ENCODE measurements around the gene LRIF1. TPM values are rescaled to one million over a fixed set of nuclear protein-coding genes. Genes with fewer than 3 reads are reported as not detected.

LRIF1 gene
- total and polyA plus RNA-seq, 10 of the 15 experiments (the other 5 are each of a cell fraction or from before 2014, with no cell fraction given) = 9.7 to 20.3 (median 15.8) TPM

DNA sequence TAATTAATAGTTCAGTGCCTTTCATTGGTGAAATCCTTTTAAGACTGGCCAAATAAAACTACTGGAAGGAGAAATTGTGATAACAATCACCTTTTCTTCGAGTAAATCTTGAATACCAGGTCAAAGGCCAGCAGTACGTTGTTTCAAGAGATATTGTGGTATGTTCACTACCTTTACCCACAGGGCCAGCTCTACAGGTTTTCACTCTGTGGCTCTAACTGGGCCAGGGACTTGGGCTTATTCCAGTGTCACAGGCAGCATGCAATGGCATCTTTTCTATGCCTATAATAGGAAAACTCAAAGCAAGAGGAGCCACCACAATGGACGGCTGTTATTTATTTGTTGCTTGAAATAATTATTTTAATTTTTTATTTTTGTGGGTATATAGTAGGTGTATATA, 26.8 kb upstream of the LRIF1 start:
- no peak for DNase-seq (ENCODE audit: low read depth, low spot score)
- Histone ChIP-seq H4K20me1 (ENCODE audit: control insufficient read depth, insufficient read depth) (no peaks in the 10 kb centered on the region), H3K4me1 (ENCODE audit: control insufficient read depth, insufficient read depth, low read length) (no peaks in the 10 kb centered on the region), H3K4me3 (no peak overlapping the region), H3K27me3 (replicated peaks in 1 of 2; ENCODE audit: control insufficient read depth in 2 of 2, insufficient read depth in 2 of 2, low read length in 1 of 2) (no peaks in the 10 kb centered on the region), H3K36me3 (ENCODE audit: control insufficient read depth in 2 of 2, insufficient read depth in 2 of 2, low read length in 1 of 2) (no peaks in the 10 kb centered on the region), H3K9me3 (replicated peaks; ENCODE audit: control insufficient read depth, insufficient read depth, low read length) (no peaks in the 10 kb centered on the region; the same call in 2 of the 3 replicates), H3K9ac (ENCODE audit: control insufficient read depth, insufficient read depth, low read length) (no peak overlapping the region), H3K79me2 (ENCODE audit: control insufficient read depth, insufficient read depth, low read length) (no peaks in the 10 kb centered on the region), H3K4me2 (ENCODE audit: control insufficient read depth, insufficient read depth) (no peak overlapping the region), H2AFZ (ENCODE audit: control insufficient read depth, low read depth, low read length) (no peak overlapping the region), H3K27ac (ENCODE audit: control insufficient read depth, insufficient read depth) (no peak overlapping the region)
- intact Hi-C loops (cut with micrococcal nuclease; ENCODE audit: unreplicated experiment) (loop anchor here (10.0 kb wide), 1 partner anchor 366 kb away; no protein-coding TSS in a partner anchor), in situ Hi-C loops (cut with MboI) (loop anchor here (5.0 kb wide), 1 partner anchor 208 kb away; no protein-coding TSS in a partner anchor)
- ChIA-PET RAD21 (ENCODE audit: unreplicated experiment) (no interaction called here), SMC1A (ENCODE audit: uncharacterized antibody, unreplicated experiment) (no interaction called here), POLR2A (no interaction called here), CTCF (interaction anchor here (1.4 to 6.2 kb wide), 3 partner anchors 54 to 208 kb away, joined by 3 to 68 read pairs (median 26); no protein-coding TSS in a partner anchor)
- no peak for FAIRE-seq
- no peak for ATAC-seq
- no TSS peak for BruUV-seq (replicated peaks)
- WGBS (ENCODE audit: insufficient coverage, insufficient replicate concordance, low lambda C conversion rate, missing lambda C conversion rate) = 69% methylated on average over 3 of the region's 3 CpGs
- TF ChIP-seq BCL11A (IDR thresholded peaks at IDR 0.05; ENCODE audit: low read depth, low read length) = no peak
- TF ChIP-seq SIX5 (IDR thresholded peaks at IDR 0.05; ENCODE audit: low read depth, low read length, severe bottlenecking) = no peak
- no peak for TF ChIP-seq RUNX3 (IDR thresholded peaks at IDR 0.05; ENCODE audit: low read length)

DNA sequence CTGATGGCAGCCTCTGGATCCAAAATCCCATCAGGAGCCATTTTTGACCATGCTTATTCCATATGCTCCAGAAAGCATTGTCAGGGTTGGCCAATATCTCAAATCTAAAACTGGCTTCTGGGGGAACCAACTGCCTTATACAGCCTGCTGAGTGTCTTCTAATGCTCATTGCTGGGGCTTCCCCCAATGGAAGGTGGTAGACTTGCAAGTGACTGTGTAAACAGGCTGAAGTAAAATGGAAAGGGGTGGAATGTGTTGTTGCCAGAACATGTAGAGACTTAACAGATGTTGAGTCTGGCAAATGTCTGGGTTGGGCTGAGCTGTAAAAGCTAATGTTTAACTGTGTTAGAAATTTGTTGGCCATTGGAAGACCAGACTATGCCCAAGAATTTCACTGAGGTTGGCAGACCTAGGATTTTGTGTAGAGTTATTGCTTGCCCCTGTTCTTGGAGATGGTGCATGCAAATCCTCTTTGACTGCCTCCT, 22.7 kb upstream of the LRIF1 start:
- Histone ChIP-seq H3K36me3 (ENCODE audit: control insufficient read depth in 2 of 2, insufficient read depth in 2 of 2, low read length in 1 of 2) (no peaks in the 10 kb centered on the region), H2AFZ (ENCODE audit: control insufficient read depth, low read depth, low read length) (no peak overlapping the region), H3K4me3 (no peak overlapping the region), H3K4me2 (ENCODE audit: control insufficient read depth, insufficient read depth) (no peak overlapping the region), H3K27ac (ENCODE audit: control insufficient read depth, insufficient read depth) (no peak overlapping the region), H3K4me1 (ENCODE audit: control insufficient read depth, insufficient read depth, low read length) (no peaks in the 10 kb centered on the region), H3K9me3 (replicated peaks; ENCODE audit: control insufficient read depth, insufficient read depth, low read length) (no peaks in the 10 kb centered on the region; the same call in 2 of the 3 replicates), H4K20me1 (ENCODE audit: control insufficient read depth, insufficient read depth) (no peaks in the 10 kb centered on the region), H3K79me2 (ENCODE audit: control insufficient read depth, insufficient read depth, low read length) (no peaks in the 10 kb centered on the region), H3K9ac (ENCODE audit: control insufficient read depth, insufficient read depth, low read length) (no peak overlapping the region), H3K27me3 (replicated peaks in 1 of 2; ENCODE audit: control insufficient read depth in 2 of 2, insufficient read depth in 2 of 2, low read length in 1 of 2) (no peaks in the 10 kb centered on the region)
- SMC1A ChIA-PET (ENCODE audit: uncharacterized antibody, unreplicated experiment) = no interaction called here
- RAD21 ChIA-PET (ENCODE audit: unreplicated experiment) = no interaction called here
- TF ChIP-seq ZNF24 (IDR thresholded peaks at IDR 0.05) (no peak), PBX3 (IDR thresholded peaks at IDR 0.05; ENCODE audit: insufficient replicate concordance, low read depth, low read length) (no peak), CHD4 (IDR thresholded peaks at IDR 0.05) (no peak), TAF1 (IDR thresholded peaks at IDR 0.05; ENCODE audit: borderline replicate concordance, low read depth, low read length) (no peak), MYC (IDR thresholded peaks at IDR 0.05; ENCODE audit: insufficient read depth, insufficient read length, insufficient replicate concordance, low read length, severe bottlenecking) (no peak), TCF12 (IDR thresholded peaks at IDR 0.05; ENCODE audit: low read depth, low read length) (no peak), STAT3 (IDR thresholded peaks at IDR 0.05; ENCODE audit: low read depth, low read length) (no peak), PML (IDR thresholded peaks at IDR 0.05; ENCODE audit: low read length) (no peak), ZBED1 (IDR thresholded peaks at IDR 0.05; ENCODE audit: borderline replicate concordance) (no peak)
- CTCF ChIA-PET = interaction anchor here (1.0 kb wide), 1 partner anchor 22 kb away, joined by 3 read pairs; the partner anchor contains the start of gene LRIF1
- in situ Hi-C loops (cut with MboI) = no loop called here
- FAIRE-seq = no peak
- POLR2A ChIA-PET = no interaction called here
- no peak for ATAC-seq
- DNase-seq (ENCODE audit: low read depth, low spot score) = no peak
- intact Hi-C loops (cut with micrococcal nuclease; ENCODE audit: unreplicated experiment) = no loop called here
- BruUV-seq (replicated peaks) = no TSS peak

Measured in GM12878 (cell line).